H1 (cell line): Measurements from ENCODE around the gene MED10. TPM values are rescaled to one million over a fixed set of nuclear protein-coding genes. Genes with fewer than 3 reads are reported as not detected.

Experiments used
- CTCF ChIA-PET: fragments of 300-600 bp; sonication (Branson Sonifier 250); formaldehyde crosslinking; loops from one replicate; lab custom pipeline; 2021; ENCODE audit not compliant: partially characterized antibody; lab: Charles Lee
- POLR2A ChIA-PET: fragments of 300-600 bp; sonication (Branson Sonifier 250); formaldehyde crosslinking; loops from one replicate; lab custom pipeline; 2021; ENCODE audit warnings: inconsistent platforms; ENCODE audit not compliant: partially characterized antibody; lab: Charles Lee
- DNase-seq, 2 experiments: peaks; one replicate each; pipeline versions ENCODE4 v3.0.0 to v3.0.0-alpha.2; 2010 to 2022; ENCODE audit warnings: low spot score in 2 of 2, low read depth in 1 of 2, mixed read lengths in 1 of 2
- FAIRE-seq: peaks from 2 replicates; lab custom pipeline; 2011; peaks lifted over from hg19 to GRCh38; lab: Jason Lieb, UNC
- H2AFZ ChIP-seq: 2 replicates; pipeline ENCODE4 v1.8.1; 2012; ENCODE audit warnings: low read length, inconsistent platforms
- H2AK5ac ChIP-seq: 2 replicates; pipeline ENCODE4 v1.6.1; 2013; ENCODE audit warnings: low read depth, low read length
- H2BK120ac ChIP-seq: replicated peaks from 2 replicates; pipeline ENCODE3; 2013; ENCODE audit warnings: low read depth, low read length, inconsistent platforms
- H2BK12ac ChIP-seq: 2 replicates; pipeline ENCODE4 v1.6.1; 2013; ENCODE audit warnings: low read depth, low read length
- H2BK15ac ChIP-seq: 2 replicates; pipeline ENCODE4 v1.6.1; 2013; ENCODE audit warnings: low read length
- H2BK20ac ChIP-seq: 2 replicates; pipeline ENCODE4 v1.6.1; 2013; ENCODE audit warnings: low read length
- H2BK5ac ChIP-seq: 2 replicates; pipeline ENCODE4 v1.6.1; 2013; ENCODE audit warnings: low read depth, low read length
- H3K14ac ChIP-seq: 2 replicates; pipeline ENCODE4 v1.6.1; 2013; ENCODE audit warnings: inconsistent platforms; ENCODE audit not compliant: insufficient read length
- H3K18ac ChIP-seq: 2 replicates; pipeline ENCODE4 v1.6.1; 2013; ENCODE audit warnings: low read length; ENCODE audit errors: extremely low read depth
- H3K23ac ChIP-seq: 2 replicates; pipeline ENCODE4 v1.6.1; 2013; ENCODE audit warnings: inconsistent platforms; ENCODE audit not compliant: insufficient read length
- H3K23me2 ChIP-seq: 2 replicates; pipeline ENCODE4 v1.6.1; 2013; ENCODE audit warnings: low read depth, low read length
- H3K27ac ChIP-seq: 2 replicates; pipeline ENCODE4 v1.6.1; 2011; ENCODE audit warnings: low read depth, low read length, inconsistent platforms
- H3K27me3 ChIP-seq, 4 experiments: replicated peaks in 1 of 4; 1 replicate in 1 of 4; 2 replicates in 3 of 4; pipeline versions ENCODE4 v1.6.1 to v1.8.1; 2011 to 2013; ENCODE audit warnings: low read length in 3 of 4, mild to moderate bottlenecking in 3 of 4, inconsistent platforms in 2 of 4, mixed read lengths in 2 of 4, moderate library complexity in 1 of 4; ENCODE audit not compliant: control insufficient read depth in 3 of 4, insufficient read depth in 3 of 4; ENCODE audit errors: extremely low read depth in 1 of 4
- H3K36me3 ChIP-seq, 4 experiments: 2 replicates each; pipeline versions ENCODE4 v1.6.1 to v1.8.1; 2011 to 2013; ENCODE audit warnings: mild to moderate bottlenecking in 4 of 4, low read length in 3 of 4, moderate library complexity in 2 of 4, control low read depth in 1 of 4, inconsistent platforms in 1 of 4; ENCODE audit not compliant: insufficient read depth in 4 of 4, control insufficient read depth in 2 of 4
- H3K4ac ChIP-seq: replicated peaks from 2 replicates; pipeline ENCODE3; 2013; ENCODE audit warnings: low read length, low read depth, mixed read lengths, inconsistent platforms; ENCODE audit not compliant: insufficient read length
- H3K4me1 ChIP-seq, 4 experiments: replicated peaks in 1 of 4; 1 replicate in 1 of 4; 2 replicates in 3 of 4; pipeline versions ENCODE4 v1.6.1 to v1.8.1; 2011 to 2013; ENCODE audit warnings: low read length in 3 of 4, inconsistent platforms in 2 of 4, mixed read lengths in 1 of 4; ENCODE audit not compliant: insufficient read depth in 4 of 4, control insufficient read depth in 3 of 4
- H3K4me2 ChIP-seq, 2 experiments: 2 replicates each; pipeline versions ENCODE4 v1.6.1 to v1.8.1; 2011 to 2013; ENCODE audit warnings: low read depth in 2 of 2, low read length in 2 of 2, control low read depth in 1 of 2, inconsistent platforms in 1 of 2, mild to moderate bottlenecking in 1 of 2; ENCODE audit not compliant: insufficient read depth in 1 of 2
- H3K4me3 ChIP-seq, 4 experiments: fragments of 200-600, 300-600 bp in 1 of 4; sonication (generic), shearing (Covaris generic), sonication (Bioruptor Twin) in 1 of 4; 2 replicates each; pipeline versions ENCODE4 v1.5.1 to v1.8.1; 2011 to 2016; ENCODE audit warnings: low read length in 4 of 4, low read depth in 3 of 4, control low read depth in 2 of 4, inconsistent platforms in 2 of 4, mild to moderate bottlenecking in 2 of 4, mixed read lengths in 1 of 4, moderate library complexity in 1 of 4; ENCODE audit not compliant: insufficient read depth in 2 of 4; ENCODE audit errors: extremely low read depth in 1 of 4
- H3K56ac ChIP-seq: replicated peaks from 2 replicates; pipeline ENCODE3; 2013; ENCODE audit warnings: low read depth, mild to moderate bottlenecking, mixed read lengths, low read length, inconsistent platforms; ENCODE audit not compliant: insufficient read length
- H3K79me1 ChIP-seq: 2 replicates; pipeline ENCODE4 v1.6.1; 2013; ENCODE audit warnings: low read depth, low read length, control low read depth
- H3K79me2 ChIP-seq, 2 experiments: 2 replicates each; pipeline versions ENCODE4 v1.6.1 to v1.8.1; 2012 to 2013; ENCODE audit warnings: low read length in 2 of 2, mild to moderate bottlenecking in 2 of 2, inconsistent platforms in 1 of 2; ENCODE audit not compliant: insufficient read depth in 2 of 2, control insufficient read depth in 1 of 2
- H3K9ac ChIP-seq, 4 experiments: replicated peaks in 1 of 4; 1 replicate in 1 of 4; 2 replicates in 3 of 4; pipeline versions ENCODE4 v1.6.1 to v1.8.1; 2011 to 2013; ENCODE audit warnings: low read depth in 3 of 4, low read length in 3 of 4, control low read depth in 2 of 4, mild to moderate bottlenecking in 2 of 4, moderate library complexity in 2 of 4, inconsistent platforms in 1 of 4; ENCODE audit errors: extremely low read depth in 1 of 4
- H3K9me3 ChIP-seq, 2 experiments: 2 replicates each; pipeline versions ENCODE4 v1.6.1 to v1.8.1; 2012 to 2013; ENCODE audit warnings: mild to moderate bottlenecking in 2 of 2, moderate library complexity in 2 of 2, control low read depth in 1 of 2, inconsistent platforms in 1 of 2, low read depth in 1 of 2, low read length in 1 of 2, mixed read lengths in 1 of 2; ENCODE audit not compliant: insufficient read depth in 2 of 2
- H4K20me1 ChIP-seq, 2 experiments: replicated peaks in 1 of 2; 2 replicates each; pipeline versions ENCODE3 to v1.8.1; 2011 to 2013; ENCODE audit warnings: inconsistent platforms in 2 of 2, low read length in 2 of 2, mild to moderate bottlenecking in 1 of 2; ENCODE audit not compliant: insufficient read depth in 2 of 2, control insufficient read depth in 1 of 2
- H4K5ac ChIP-seq: 2 replicates; pipeline ENCODE4 v1.6.1; 2013; ENCODE audit warnings: low read length, low read depth, mixed read lengths, inconsistent platforms; ENCODE audit not compliant: insufficient read length
- H4K8ac ChIP-seq: 2 replicates; pipeline ENCODE4 v1.8.0; 2013; ENCODE audit warnings: mild to moderate bottlenecking, moderate library complexity, low read length, inconsistent platforms; ENCODE audit not compliant: insufficient read depth; ENCODE audit errors: extremely low read depth
- H4K91ac ChIP-seq: replicated peaks from 2 replicates; pipeline ENCODE3; 2013; ENCODE audit warnings: low read length, mixed read lengths, inconsistent platforms; ENCODE audit not compliant: insufficient read length
- EGR1 ChIP-seq: IDR thresholded peaks from 2 replicates; pipeline ENCODE4 v1.6.1; 2011; ENCODE audit warnings: low read depth, low read length, borderline replicate concordance
- GABPA ChIP-seq: IDR thresholded peaks from 2 replicates; pipeline ENCODE4 v1.6.1; 2011; ENCODE audit warnings: mild to moderate bottlenecking, low read length, moderate library complexity, borderline replicate concordance; ENCODE audit not compliant: insufficient read depth
- JUND ChIP-seq: IDR thresholded peaks from 2 replicates; pipeline ENCODE4 v1.6.1; 2011; ENCODE audit warnings: mild to moderate bottlenecking, improper control_type of control experiment, low read length
- MAFK ChIP-seq: IDR thresholded peaks from 2 replicates; pipeline ENCODE4 v1.6.1; 2012; ENCODE audit warnings: low read depth, mild to moderate bottlenecking, improper control_type of control experiment, low read length
- PHF8 ChIP-seq: fragments of 200-600 bp; sonication (generic); conservative IDR thresholded peaks from 2 replicates; pipeline ENCODE4 v1.7.1; 2012; ENCODE audit warnings: low read depth, mild to moderate bottlenecking, inconsistent platforms, low read length, moderate library complexity
- POLR2A ChIP-seq, 2 experiments: IDR thresholded peaks; 1 replicate in 1 of 2; 2 replicates in 1 of 2; pipeline ENCODE4 v1.6.1; 2011; ENCODE audit warnings: low read depth in 2 of 2, low read length in 2 of 2, mild to moderate bottlenecking in 2 of 2; ENCODE audit errors: control extremely low read depth in 1 of 2
- RAD21 ChIP-seq, 2 experiments: IDR thresholded peaks in 1 of 2; conservative IDR thresholded peaks in 1 of 2; 2 replicates each; pipeline ENCODE4 v1.6.1; 2011; ENCODE audit warnings: low read depth in 2 of 2, low read length in 2 of 2, improper control_type of control experiment in 1 of 2, inconsistent platforms in 1 of 2, mild to moderate bottlenecking in 1 of 2, moderate library complexity in 1 of 2
- RFX5 ChIP-seq: IDR thresholded peaks from 2 replicates; pipeline ENCODE4 v1.6.1; 2011; ENCODE audit warnings: low read depth, low read length, improper control_type of control experiment, borderline replicate concordance
- RXRA ChIP-seq: IDR thresholded peaks from 2 replicates; pipeline ENCODE4 v1.6.1; 2011; ENCODE audit warnings: low read depth, mild to moderate bottlenecking, low read length, moderate library complexity; ENCODE audit not compliant: insufficient read depth
- SIRT6 ChIP-seq: IDR thresholded peaks from one replicate; pipeline ENCODE4 v1.7.1; 2012; ENCODE audit warnings: low read length, inconsistent platforms
- TEAD4 ChIP-seq: IDR thresholded peaks from 2 replicates; pipeline ENCODE4 v1.6.1; 2012; ENCODE audit warnings: low read depth, low read length, inconsistent platforms, mixed read lengths
- WGBS, 2 experiments: shearing (Covaris generic) in 1 of 2; methylation state at CpG; one replicate each; pipeline versions ENCODE4 v1.1.6 to v1.1.7; 2013 to 2015; ENCODE audit warnings: low lambda C conversion rate in 2 of 2, mixed read lengths in 2 of 2, inconsistent platforms in 1 of 2, low coverage in 1 of 2, missing lambda C conversion rate in 1 of 2; ENCODE audit not compliant: insufficient replicate concordance in 2 of 2, insufficient coverage in 1 of 2, insufficient read length in 1 of 2; ENCODE audit errors: extremely low coverage in 1 of 2, missing lambda C conversion rate in 1 of 2; 5-methylcytosine and 5-hydroxymethylcytosine counted together
- polyA plus RNA-seq, 7 experiments: library from polyadenylated mRNA; depleted of rRNA in 3 of 7; stranded (reverse) in 5 of 7; unstranded in 2 of 7; fragments of >200 nt in 5 of 7; fragments of 200-250 nt in 2 of 7; gene quantifications; 1 replicate in 5 of 7; 2 replicates in 1 of 7; 4 replicates in 1 of 7; pipeline versions ENCODE4 v1.2.1 to v1.2.3, GENCODE V29; 2011 to 2013; ENCODE audit warnings: missing spikeins in 2 of 7, mixed read lengths in 2 of 7
- total RNA-seq: library from RNA; stranded (reverse); fragmentation: NEBNext Ultra II Directional; extraction: Animal tissue kit (Norgen Biotek cat#: 25700); gene quantifications from 2 replicates; pipeline ENCODE4 v1.2.1, GENCODE V29; 2021

The MED10 gene
- total and polyA plus RNA-seq, 2 of the 8 experiments (the other 6 are each of a cell fraction or from before 2014, with no cell fraction given), result 20.1 to 23.2 TPM

GRCh38 chr5:6348476-6349000 is 29.8 kb downstream of the MED10 start:
- peak overlapping the region; percentile 35; the same call in 1 of the 2 replicates for H4K8ac ChIP-seq
- no peak overlapping the region for H3K23ac ChIP-seq
- H2BK20ac ChIP-seq, result no peak overlapping the region
- H3K4ac ChIP-seq, result no peak overlapping the region
- H2BK15ac ChIP-seq, result no peak overlapping the region
- H3K79me2 ChIP-seq, result no peaks in the 10 kb centered on the region
- no peaks in the 10 kb centered on the region; a peak in 1 of 7 replicates for H3K27me3 ChIP-seq
- H3K9me3 ChIP-seq, result no peaks in the 10 kb centered on the region
- WGBS, 2 experiments, result 89% methylated on average over 13 of the region's 15 CpGs; no CpG with 5 or more reads in 1 of the 2 experiments
- no peak overlapping the region for H2BK12ac ChIP-seq
- H2BK5ac ChIP-seq, result no peak overlapping the region
- H3K4me1 ChIP-seq, result peaks cover 0 to 7% (median 0%) of the 10 kb centered on the region in 4 experiments; a peak in 2 of 7 replicates
- H3K23me2 ChIP-seq, result peaks cover 3% of the 10 kb centered on the region; the same call in 1 of the 2 replicates
- CTCF ChIA-PET, result no interaction called here
- POLR2A ChIA-PET, result no interaction called here
- H2AFZ ChIP-seq, result no peak overlapping the region
- no peak overlapping the region for H2AK5ac ChIP-seq
- FAIRE-seq (no peak), DNase-seq (no peak)
- no peak overlapping the region for H4K5ac ChIP-seq
- no peaks in the 10 kb centered on the region for H4K20me1 ChIP-seq
- H3K14ac ChIP-seq, result no peak overlapping the region
- no peaks in the 10 kb centered on the region for H3K36me3 ChIP-seq
- H2BK120ac ChIP-seq, result no peak overlapping the region
- no peak overlapping the region for H3K4me3 ChIP-seq
- H3K56ac ChIP-seq, result no peak overlapping the region
- no peak overlapping the region for H3K27ac ChIP-seq
- no peak overlapping the region for H3K4me2 ChIP-seq
- H3K18ac ChIP-seq, result no peak overlapping the region
- no peak overlapping the region for H4K91ac ChIP-seq
- no peaks in the 10 kb centered on the region for H3K79me1 ChIP-seq
- H3K9ac ChIP-seq, result no peak overlapping the region
- no peak for TF ChIP-seq JUND
- no peak for TF ChIP-seq TEAD4
- TF ChIP-seq POLR2A (IDR thresholded peaks at IDR 0.05; ENCODE audit: control extremely low read depth in 1 of 2, low read depth in 2 of 2, low read length in 2 of 2), result no peak
- no peak for TF ChIP-seq EGR1
- TF ChIP-seq SIRT6, result no peak
- no peak for TF ChIP-seq GABPA
- no peak for TF ChIP-seq RAD21 (IDR thresholded peaks at IDR 0.05 in 1 of 2, conservative IDR thresholded peaks at IDR 0.05 in 1 of 2; ENCODE audit: low read depth in 2 of 2, low read length in 2 of 2)
- no peak for TF ChIP-seq MAFK
- no peak for TF ChIP-seq RFX5
- no peak for TF ChIP-seq RXRA
- no peak for TF ChIP-seq PHF8
